IMR-90 (cell line): ENCODE data around the gene AJAP1. TPM values are rescaled to one million over a fixed set of nuclear protein-coding genes. Genes with fewer than 3 reads are reported as not detected.

ENCODE experiments used
- ATAC-seq: fragments of 200-7000 bp; cut with Tn5 transposase; 2 replicates; pipeline ENCODE4 v1.9.1; 2020; ENCODE audit warnings: low read depth, mild to moderate bottlenecking, moderate library complexity
- BruUV-seq: library from RNA; stranded (reverse); fragments of 400-500 nt; replicated peaks from 2 replicates; lab custom pipeline; 2021; lab: Mats Ljungman, UMichigan
- CTCF ChIA-PET: fragments of 300-600 bp; formaldehyde crosslinking; extraction: SDS; loops from one replicate; lab custom pipeline; 2021; ENCODE audit warnings: antibody characterized with exemption; lab: Yijun Ruan, JAX
- POLR2A ChIA-PET: fragments of 300-600 bp; sonication (Branson Sonifier 250); formaldehyde crosslinking; loops from one replicate; lab custom pipeline; 2022; ENCODE audit warnings: antibody characterized with exemption; ENCODE audit not compliant: unreplicated experiment; lab: Charles Lee
- DNase-seq: peaks from one replicate; pipeline ENCODE4 v3.0.0; 2013
- H2AFZ ChIP-seq: replicated peaks from 2 replicates; pipeline ENCODE3; 2013; ENCODE audit warnings: low read length, mild to moderate bottlenecking; ENCODE audit not compliant: poor library complexity
- H2AK5ac ChIP-seq: 2 replicates; pipeline ENCODE4 v1.6.1; 2013; ENCODE audit warnings: low read depth, low read length, inconsistent platforms
- H2AK9ac ChIP-seq: replicated peaks from 2 replicates; pipeline ENCODE3; 2013; ENCODE audit warnings: mild to moderate bottlenecking, low read depth, low read length, moderate library complexity; ENCODE audit not compliant: poor library complexity
- H2BK120ac ChIP-seq: 2 replicates; pipeline ENCODE4 v1.6.1; 2013; ENCODE audit warnings: low read depth, low read length, inconsistent platforms
- H2BK15ac ChIP-seq: 3 replicates; pipeline ENCODE4 v1.6.1; 2013; ENCODE audit warnings: low read depth, low read length, inconsistent platforms
- H2BK20ac ChIP-seq: 2 replicates; pipeline ENCODE4 v1.6.1; 2013; ENCODE audit warnings: low read depth, mild to moderate bottlenecking, inconsistent platforms, low read length, moderate library complexity
- H2BK5ac ChIP-seq: 2 replicates; pipeline ENCODE4 v1.6.1; 2013; ENCODE audit warnings: mild to moderate bottlenecking, low read depth, low read length, inconsistent platforms; ENCODE audit not compliant: poor library complexity, severe bottlenecking
- H3K14ac ChIP-seq: replicated peaks from 2 replicates; pipeline ENCODE4 v1.6.1; 2013; ENCODE audit warnings: low read depth, low read length, inconsistent platforms
- H3K18ac ChIP-seq: 2 replicates; pipeline ENCODE4 v1.6.1; 2013; ENCODE audit warnings: low read depth, low read length, control low read depth
- H3K23ac ChIP-seq: 2 replicates; pipeline ENCODE4 v1.6.1; 2013; ENCODE audit warnings: low read depth, low read length, inconsistent platforms
- H3K27ac ChIP-seq: 2 replicates; pipeline ENCODE4 v1.5.1; 2013; ENCODE audit warnings: mild to moderate bottlenecking, control low read depth, low read length; ENCODE audit not compliant: insufficient read depth
- H3K27me3 ChIP-seq: 2 replicates; pipeline ENCODE4 v1.6.1; 2013; ENCODE audit warnings: low read length; ENCODE audit not compliant: control insufficient read depth, insufficient read depth
- H3K36me3 ChIP-seq: 2 replicates; pipeline ENCODE4 v1.6.1; 2013; ENCODE audit warnings: low read length, mixed read lengths; ENCODE audit not compliant: control insufficient read depth, insufficient read depth
- H3K4ac ChIP-seq: 2 replicates; pipeline ENCODE4 v1.6.1; 2013; ENCODE audit warnings: low read depth, low read length, inconsistent platforms
- H3K4me1 ChIP-seq: 2 replicates; pipeline ENCODE4 v1.6.1; 2013; ENCODE audit warnings: low read length, mixed read lengths; ENCODE audit not compliant: control insufficient read depth, insufficient read depth
- H3K4me2 ChIP-seq: 2 replicates; pipeline ENCODE4 v1.6.1; 2013; ENCODE audit warnings: low read depth, mild to moderate bottlenecking, control low read depth, low read length, moderate library complexity
- H3K4me3 ChIP-seq: 2 replicates; pipeline ENCODE4 v1.5.1; 2013; ENCODE audit warnings: low read depth, mild to moderate bottlenecking, control low read depth, low read length, moderate library complexity; ENCODE audit not compliant: insufficient read depth
- H3K56ac ChIP-seq: 2 replicates; pipeline ENCODE4 v1.6.1; 2013; ENCODE audit warnings: low read length, inconsistent platforms; ENCODE audit not compliant: insufficient read depth; ENCODE audit errors: extremely low read depth
- H3K79me1 ChIP-seq, 2 experiments: 2 replicates each; pipeline ENCODE4 v1.6.1; 2013; ENCODE audit warnings: low read length in 2 of 2, inconsistent platforms in 1 of 2, low read depth in 1 of 2
- H3K9ac ChIP-seq: 2 replicates; pipeline ENCODE4 v1.6.1; 2013; ENCODE audit warnings: low read depth, low read length, control low read depth
- H3K9me1 ChIP-seq: 2 replicates; pipeline ENCODE4 v1.6.1; 2013; ENCODE audit warnings: low read length, inconsistent platforms; ENCODE audit not compliant: insufficient read depth
- H3K9me3 ChIP-seq: 2 replicates; pipeline ENCODE4 v1.6.1; 2013; ENCODE audit warnings: low read length; ENCODE audit not compliant: control insufficient read depth, insufficient read depth
- H4K20me1 ChIP-seq: 2 replicates; pipeline ENCODE4 v1.6.1; 2013; ENCODE audit warnings: low read length, inconsistent platforms; ENCODE audit not compliant: insufficient read depth
- H4K5ac ChIP-seq: 2 replicates; pipeline ENCODE4 v1.6.1; 2013; ENCODE audit warnings: mild to moderate bottlenecking, low read depth, low read length, control low read depth
- H4K8ac ChIP-seq, 2 experiments: 2 replicates each; pipeline ENCODE4 v1.6.1; 2013; ENCODE audit warnings: low read depth in 2 of 2, low read length in 2 of 2, control low read depth in 1 of 2, inconsistent platforms in 1 of 2
- H4K91ac ChIP-seq: 2 replicates; pipeline ENCODE4 v1.6.1; 2013; ENCODE audit warnings: low read depth, low read length, inconsistent platforms; ENCODE audit not compliant: insufficient read depth
- BHLHE40 ChIP-seq: fragments of 150-350 bp; IDR thresholded peaks from 2 replicates; pipeline ENCODE4 v1.6.1; 2016; ENCODE audit warnings: mild to moderate bottlenecking, low read depth, low read length
- CEBPB ChIP-seq: IDR thresholded peaks from 2 replicates; pipeline ENCODE4 v1.6.1; 2012; ENCODE audit warnings: low read depth, low read length, improper control_type of control experiment
- CHD1 ChIP-seq: IDR thresholded peaks from 2 replicates; pipeline ENCODE4 v1.6.1; 2012; ENCODE audit warnings: low read depth, low read length, improper control_type of control experiment
- CTCF ChIP-seq: conservative IDR thresholded peaks from 2 replicates; pipeline ENCODE4 v1.5.1; 2012; ENCODE audit warnings: mild to moderate bottlenecking, low read depth, low read length, improper control_type of control experiment
- ELK1 ChIP-seq: fragments of 150-350 bp; IDR thresholded peaks from 2 replicates; pipeline ENCODE4 v1.6.1; 2016; ENCODE audit warnings: low read depth, mild to moderate bottlenecking, low read length, moderate library complexity, borderline replicate concordance
- MXI1 ChIP-seq: IDR thresholded peaks from 2 replicates; pipeline ENCODE4 v1.6.1; 2012; ENCODE audit warnings: low read depth, mild to moderate bottlenecking, low read length, moderate library complexity, borderline replicate concordance
- NFE2L2 ChIP-seq: fragments of 150-350 bp; IDR thresholded peaks from 2 replicates; pipeline ENCODE4 v1.6.1; 2016; ENCODE audit warnings: low read depth, mild to moderate bottlenecking, low read length
- POLR2A ChIP-seq: IDR thresholded peaks from 2 replicates; pipeline ENCODE4 v1.6.1; 2012; ENCODE audit warnings: mild to moderate bottlenecking, low read depth, low read length
- RAD21 ChIP-seq: IDR thresholded peaks from 2 replicates; pipeline ENCODE4 v1.6.1; 2012; ENCODE audit warnings: low read length, improper control_type of control experiment
- RCOR1 ChIP-seq: IDR thresholded peaks from 2 replicates; pipeline ENCODE4 v1.6.1; 2012; ENCODE audit warnings: mild to moderate bottlenecking, low read length, improper control_type of control experiment; ENCODE audit not compliant: insufficient replicate concordance
- RFX5 ChIP-seq: IDR thresholded peaks from 2 replicates; pipeline ENCODE4 v1.8.0; 2012; ENCODE audit warnings: low read depth, mild to moderate bottlenecking, low read length, moderate library complexity
- SMC3 ChIP-seq: fragments of 150-350 bp; IDR thresholded peaks from 2 replicates; pipeline ENCODE4 v1.6.1; 2016; ENCODE audit warnings: low read depth, mild to moderate bottlenecking, antibody characterized with exemption, low read length, moderate library complexity
- USF2 ChIP-seq: fragments of 150-350 bp; IDR thresholded peaks from 2 replicates; pipeline ENCODE4 v1.6.1; 2017; ENCODE audit warnings: mild to moderate bottlenecking, antibody characterized with exemption, low read length, low read depth
- WGBS, 2 experiments: methylation state at CpG; one replicate each; pipeline versions ENCODE4 v1.1.5 to v1.1.7; 2013; ENCODE audit warnings: missing lambda C conversion rate in 2 of 2; ENCODE audit not compliant: insufficient read length in 1 of 2; ENCODE audit errors: extremely low coverage in 2 of 2; 5-methylcytosine and 5-hydroxymethylcytosine counted together
- dilution Hi-C: fragments of 300-500 bp; cut with HindIII; formaldehyde crosslinking; loops from one replicate; pipeline ENCODE4 v1.14.3; 2018; ENCODE audit warnings: low sequenced_read_pairs; ENCODE audit not compliant: unreplicated experiment
- in situ Hi-C: fragments of 300-500 bp; cut with MboI; formaldehyde crosslinking; loops from 3 replicates; pipeline ENCODE4 v1.14.3; 2019; ENCODE audit warnings: low sequenced_read_pairs, inconsistent platforms, mixed read lengths
- intact Hi-C: fragments of 100-400 bp; cut with micrococcal nuclease; formaldehyde crosslinking; loops from 2 replicates; pipeline ENCODE4 v1.10.0; 2022
- polyA plus RNA-seq, 3 experiments: library from polyadenylated mRNA; depleted of rRNA; stranded (reverse); fragments of >200 nt; gene quantifications; 2 replicates each; pipeline ENCODE4 v1.2.3, GENCODE V29; 2012; ENCODE audit warnings: low replicate concordance in 1 of 3
- total RNA-seq: library from RNA; depleted of rRNA; stranded (reverse); fragments of >200 nt; gene quantifications from 2 replicates; pipeline ENCODE4 v1.2.3, GENCODE V29; 2012

AJAP1 gene
- total and polyA plus RNA-seq, 2 of the 4 experiments (the other 2 are of a cell fraction) = under 0.01 to 0.02 TPM

- intact Hi-C loops (no loop called here), dilution Hi-C loops (no loop called here), in situ Hi-C loops (loop anchor here (25.0 kb wide), 1 partner anchor 1290 kb away; no protein-coding TSS in a partner anchor)
- H3K4ac ChIP-seq = no peak overlapping the region
- H3K56ac ChIP-seq = no peak overlapping the region
- no peak overlapping the region for H2AFZ ChIP-seq
- H2BK20ac ChIP-seq = no peak overlapping the region
- peaks cover 38% of the 10 kb centered on the region for H3K9me3 ChIP-seq
- H3K9me1 ChIP-seq = no peaks in the 10 kb centered on the region
- no peak overlapping the region for H2AK9ac ChIP-seq
- H3K79me1 ChIP-seq = no peaks in the 10 kb centered on the region
- no TSS peak for BruUV-seq
- 20% methylated on average over 2 of the region's 13 CpGs; no CpG with 5 or more reads in 1 of the 2 experiments for WGBS, 2 experiments
- no peak overlapping the region for H2AK5ac ChIP-seq
- H4K91ac ChIP-seq = no peak overlapping the region
- no peak overlapping the region for H3K27ac ChIP-seq
- H2BK120ac ChIP-seq = no peak overlapping the region
- H4K8ac ChIP-seq = no peak overlapping the region
- H3K23ac ChIP-seq = no peak overlapping the region
- no peak overlapping the region for H3K4me3 ChIP-seq
- H3K27me3 ChIP-seq = no peaks in the 10 kb centered on the region
- H3K9ac ChIP-seq = no peak overlapping the region
- no peak overlapping the region for H2BK5ac ChIP-seq
- H2BK15ac ChIP-seq = no peak overlapping the region
- no peak overlapping the region for H3K14ac ChIP-seq
- H3K36me3 ChIP-seq = no peaks in the 10 kb centered on the region
- DNase-seq (no peak), ATAC-seq (no peak)
- no peak overlapping the region for H4K5ac ChIP-seq
- no peaks in the 10 kb centered on the region for H3K4me1 ChIP-seq
- ChIA-PET CTCF (no interaction called here), POLR2A (no interaction called here)
- no peak overlapping the region for H3K4me2 ChIP-seq
- TF ChIP-seq RFX5 (no peak), POLR2A (no peak), CTCF (no peak), CEBPB (no peak), NFE2L2 (no peak), SMC3 (no peak), BHLHE40 (no peak), ELK1 (no peak), USF2 (no peak), MXI1 (no peak), CHD1 (no peak), RCOR1 (no peak), RAD21 (no peak)
- H3K18ac ChIP-seq = no peak overlapping the region
- no peaks in the 10 kb centered on the region for H4K20me1 ChIP-seq
These were observed 17.4 kb downstream of the AJAP1 start for GRCh38 chr1:4671828-4672227.
